OCI-LY7 (cell line): ENCODE results near the gene SGK1. TPM values are rescaled to one million over a fixed set of nuclear protein-coding genes. Genes with fewer than 3 reads are reported as not detected.

Source experiments
- BruUV-seq: library from RNA; stranded (reverse); fragments of 400-500 nt; replicated peaks from 2 replicates; lab custom pipeline; 2021; lab: Mats Ljungman, UMichigan
- CTCF ChIA-PET: fragments of 300-600 bp; sonication (Branson Sonifier 250); formaldehyde crosslinking; loops from one replicate; lab custom pipeline; 2022; ENCODE audit warnings: antibody characterized with exemption; ENCODE audit not compliant: unreplicated experiment; lab: Charles Lee
- POLR2A ChIA-PET: fragments of 300-600 bp; sonication (Branson Sonifier 250); formaldehyde crosslinking; loops from one replicate; lab custom pipeline; 2022; ENCODE audit warnings: antibody characterized with exemption; lab: Charles Lee
- DNase-seq: peaks from one replicate; pipeline ENCODE4 v3.0.0-alpha.2; 2015; ENCODE audit warnings: low spot score
- H2AFZ ChIP-seq: fragments of 200-600 bp; sonication (generic), shearing (Covaris generic); 2 replicates; pipeline ENCODE4 v1.6.1; 2014; ENCODE audit warnings: mild to moderate bottlenecking, antibody characterized with exemption, low read length, moderate library complexity
- H3K27ac ChIP-seq: fragments of 200-600 bp; sonication (generic); 2 replicates; pipeline ENCODE4 v1.5.1; 2014; ENCODE audit warnings: mixed run types, low read depth, mild to moderate bottlenecking, moderate library complexity, low read length, inconsistent platforms; ENCODE audit not compliant: poor library complexity, severe bottlenecking
- H3K36me3 ChIP-seq: fragments of 200-600 bp; sonication (generic); 2 replicates; pipeline ENCODE4 v1.6.1; 2014; ENCODE audit warnings: mild to moderate bottlenecking, antibody characterized with exemption, low read length, moderate library complexity, mixed read lengths; ENCODE audit not compliant: insufficient read depth
- H3K4me1 ChIP-seq: fragments of 200-600 bp; sonication (generic); 2 replicates; pipeline ENCODE4 v1.5.1; 2014; ENCODE audit warnings: mild to moderate bottlenecking, low read length; ENCODE audit not compliant: insufficient read depth, poor library complexity, severe bottlenecking
- H3K4me2 ChIP-seq: fragments of 200-600 bp; sonication (generic); 2 replicates; pipeline ENCODE4 v1.6.1; 2014; ENCODE audit warnings: mild to moderate bottlenecking, low read length
- H3K4me3 ChIP-seq: fragments of 200-600 bp; sonication (generic); 2 replicates; pipeline ENCODE4 v1.5.1; 2014; ENCODE audit warnings: mild to moderate bottlenecking, low read depth, low read length; ENCODE audit not compliant: poor library complexity, severe bottlenecking
- H3K79me2 ChIP-seq: fragments of 200-600 bp; sonication (generic); 2 replicates; pipeline ENCODE4 v1.6.1; 2016; ENCODE audit warnings: low read depth, mild to moderate bottlenecking, low read length, moderate library complexity, mixed read lengths; ENCODE audit not compliant: insufficient read depth
- H3K9me2 ChIP-seq: fragments of 200-600 bp; sonication (generic); 2 replicates; pipeline ENCODE4 v1.6.1; 2016; ENCODE audit warnings: mild to moderate bottlenecking, low read length, mixed read lengths; ENCODE audit not compliant: insufficient read depth
- H3K9me3 ChIP-seq: fragments of 200-600 bp; sonication (generic); 2 replicates; pipeline ENCODE4 v1.6.1; 2014; ENCODE audit warnings: mild to moderate bottlenecking, mixed run types, low read length, mixed read lengths
- H4K20me1 ChIP-seq: fragments of 200-600 bp; sonication (generic); 2 replicates; pipeline ENCODE4 v1.6.1; 2014; ENCODE audit warnings: mild to moderate bottlenecking, antibody characterized with exemption, low read length, moderate library complexity, mixed read lengths; ENCODE audit not compliant: insufficient read depth
- CTCF ChIP-seq: fragments of 200-600 bp; sonication (generic); conservative IDR thresholded peaks from 2 replicates; pipeline ENCODE4 v1.5.1; 2014; ENCODE audit warnings: mild to moderate bottlenecking, antibody characterized with exemption, low read length, moderate library complexity, mixed read lengths
- EZH2phosphoT487 ChIP-seq: fragments of 200-600 bp; sonication (generic); IDR thresholded peaks from 2 replicates; pipeline ENCODE4 v1.6.1; 2018; ENCODE audit warnings: low read depth, borderline replicate concordance, mild to moderate bottlenecking, mixed run types, antibody characterized with exemption, low read length, moderate library complexity, mixed read lengths
- intact Hi-C: fragments of 100-400 bp; cut with micrococcal nuclease; formaldehyde crosslinking; loops from one replicate; pipeline ENCODE4 v1.10.0; 2022; ENCODE audit not compliant: unreplicated experiment
- total RNA-seq, 2 experiments: library from RNA; depleted of rRNA in 1 of 2; stranded (reverse); fragments of >200 nt in 1 of 2; shearing (Covaris generic) in 1 of 2; gene quantifications; 2 replicates each; pipeline ENCODE4 v1.2.3, GENCODE V29; 2014 to 2022

SGK1 gene
- total RNA-seq, 2 experiments from 2014 or later = 5.2 to 27.6 TPM

DNA sequence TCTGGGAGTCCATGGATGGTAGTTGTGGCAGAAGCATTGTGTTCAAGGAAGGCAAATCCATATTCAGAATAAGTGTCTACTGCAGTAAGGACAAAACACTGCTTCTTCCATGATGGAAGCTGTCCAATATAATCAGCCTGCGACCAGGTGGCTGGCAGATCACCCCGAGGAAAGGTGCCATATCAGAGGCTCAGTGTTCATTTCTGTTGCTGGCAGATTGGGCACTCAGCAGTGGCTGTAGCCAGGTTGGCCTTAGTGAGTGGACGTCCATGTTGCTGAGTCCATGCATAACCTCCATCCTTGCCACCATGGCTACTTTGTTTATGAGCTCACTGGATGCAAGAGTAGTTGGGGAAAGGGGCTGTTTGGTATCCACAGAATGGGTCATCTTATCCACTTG lies 130.2 kb downstream of the SGK1 start:
- Histone ChIP-seq H3K36me3 (no peaks in the 10 kb centered on the region), H3K4me2 (no peak overlapping the region), H3K4me1 (peaks cover 9% of the 10 kb centered on the region), H3K9me3 (no peaks in the 10 kb centered on the region), H3K27ac (no peak overlapping the region), H2AFZ (no peak overlapping the region), H3K79me2 (no peaks in the 10 kb centered on the region), H3K9me2 (no peaks in the 10 kb centered on the region), H3K4me3 (no peak overlapping the region), H4K20me1 (no peaks in the 10 kb centered on the region)
- POLR2A ChIA-PET = interaction anchor here (1.6 kb wide), 1 partner anchor 9 kb away, joined by 4 read pairs; no protein-coding TSS in a partner anchor
- intact Hi-C loops = no loop called here
- TF ChIP-seq CTCF (no peak), EZH2phosphoT487 (no peak)
- no TSS peak for BruUV-seq
- CTCF ChIA-PET = no interaction called here
- DNase-seq = no peak

GRCh38 chr6:134187154-134187553 lies 130.8 kb downstream of the SGK1 start:
- no peak overlapping the region for H3K4me2 ChIP-seq
- H3K27ac ChIP-seq = no peak overlapping the region
- no peaks in the 10 kb centered on the region for H3K79me2 ChIP-seq
- no peak overlapping the region for H3K4me3 ChIP-seq
- intact Hi-C loops = no loop called here
- H4K20me1 ChIP-seq = no peaks in the 10 kb centered on the region
- no peaks in the 10 kb centered on the region for H3K36me3 ChIP-seq
- no peak overlapping the region for H2AFZ ChIP-seq
- H3K4me1 ChIP-seq = peaks cover 9% of the 10 kb centered on the region
- CTCF ChIA-PET = no interaction called here
- TF ChIP-seq EZH2phosphoT487 (no peak), CTCF (no peak)
- no peaks in the 10 kb centered on the region for H3K9me2 ChIP-seq
- DNase-seq = no peak
- no TSS peak for BruUV-seq
- H3K9me3 ChIP-seq = no peaks in the 10 kb centered on the region
- POLR2A ChIA-PET = no interaction called here

GRCh38 chr6:134186355-134186754 lies 131.6 kb downstream of the SGK1 start:
- Histone ChIP-seq H4K20me1 (no peaks in the 10 kb centered on the region), H3K4me2 (peak overlapping the region; percentile 31), H2AFZ (peak overlapping the region; percentile 16; the same call in 1 of the 2 replicates), H3K9me3 (no peaks in the 10 kb centered on the region), H3K4me3 (no peak overlapping the region), H3K9me2 (no peaks in the 10 kb centered on the region), H3K4me1 (peaks cover 16% of the 10 kb centered on the region), H3K36me3 (no peaks in the 10 kb centered on the region), H3K27ac (no peak overlapping the region), H3K79me2 (no peaks in the 10 kb centered on the region)
- BruUV-seq = no TSS peak
- CTCF ChIA-PET = no interaction called here
- no peak for DNase-seq
- TF ChIP-seq EZH2phosphoT487 = no peak
- no peak for TF ChIP-seq CTCF
- intact Hi-C loops = no loop called here
- POLR2A ChIA-PET = no interaction called here
